Stimulated activated CD8-positive, alpha-beta memory T cell treated with anti-CD3 and anti-CD28 coated beads, Interleukin-7, amount 100 ng/mL, for 48 hours (primary cell): ENCODE data around the gene HAUS3.
A peak's percentile ranks its signal among the peaks of the same experiment; 100 is the strongest.

ENCODE experiments used
- DNase-seq, 2 donors: peaks; one replicate each; pipeline ENCODE4 v3.0.0-alpha.2; 2020; ENCODE audit warnings: low read depth in 1 of 2; ENCODE audit errors: extremely low read depth in 1 of 2

Gene HAUS3, protein sequence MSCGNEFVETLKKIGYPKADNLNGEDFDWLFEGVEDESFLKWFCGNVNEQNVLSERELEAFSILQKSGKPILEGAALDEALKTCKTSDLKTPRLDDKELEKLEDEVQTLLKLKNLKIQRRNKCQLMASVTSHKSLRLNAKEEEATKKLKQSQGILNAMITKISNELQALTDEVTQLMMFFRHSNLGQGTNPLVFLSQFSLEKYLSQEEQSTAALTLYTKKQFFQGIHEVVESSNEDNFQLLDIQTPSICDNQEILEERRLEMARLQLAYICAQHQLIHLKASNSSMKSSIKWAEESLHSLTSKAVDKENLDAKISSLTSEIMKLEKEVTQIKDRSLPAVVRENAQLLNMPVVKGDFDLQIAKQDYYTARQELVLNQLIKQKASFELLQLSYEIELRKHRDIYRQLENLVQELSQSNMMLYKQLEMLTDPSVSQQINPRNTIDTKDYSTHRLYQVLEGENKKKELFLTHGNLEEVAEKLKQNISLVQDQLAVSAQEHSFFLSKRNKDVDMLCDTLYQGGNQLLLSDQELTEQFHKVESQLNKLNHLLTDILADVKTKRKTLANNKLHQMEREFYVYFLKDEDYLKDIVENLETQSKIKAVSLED

GRCh38 chr4:2241410-2242353, at the start of gene HAUS3, which contains the start of gene POLN:
TSS of gene HAUS3 (minus strand) at chr4:2242121. CDS start at chr4:2240946, 1,175 bp downstream.
TSS of gene POLN (minus strand) at chr4:2242121. CDS start at chr4:2229231, 12,890 bp downstream.
- peak; percentile 98 to 99 for DNase-seq

DNA sequence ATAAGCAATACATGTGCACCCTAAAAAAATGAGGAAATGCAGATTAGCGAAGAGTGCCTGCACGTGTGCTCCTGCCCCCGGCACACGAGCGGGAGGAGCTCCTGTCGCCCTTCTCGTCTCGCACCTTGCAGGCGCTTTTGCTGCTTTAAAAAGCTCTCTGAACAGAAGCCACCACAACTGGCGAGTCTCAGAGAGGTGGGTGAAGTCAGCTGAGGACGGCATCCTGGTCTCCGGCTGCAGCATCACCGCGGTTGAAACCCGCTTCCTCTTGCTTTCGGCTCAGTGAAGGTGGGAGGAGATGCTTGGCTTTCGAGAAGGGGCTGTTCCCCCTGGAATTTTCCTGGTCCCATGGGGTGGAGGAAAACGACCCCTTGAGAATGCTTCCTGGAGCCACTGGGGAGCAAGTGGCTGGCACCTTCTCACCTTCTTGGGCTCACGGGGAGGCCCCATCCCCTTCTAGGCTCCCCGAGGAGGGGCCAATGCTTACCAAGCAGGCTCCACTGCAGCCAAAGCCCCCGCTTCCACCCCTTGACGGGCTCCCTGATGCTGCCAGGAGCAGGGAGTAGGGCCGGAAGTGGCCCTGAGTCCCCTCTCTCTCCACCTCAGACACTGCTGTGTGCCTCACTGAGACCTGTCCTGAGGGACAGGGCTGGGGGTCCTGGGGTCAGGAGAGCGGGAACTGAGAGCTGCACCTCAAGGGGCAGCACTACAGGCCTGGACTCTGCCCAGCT, 49.2 kb upstream of the HAUS3 start:
- peak; percentile 47 to 48 for DNase-seq

GRCh38 chr4:2290488-2290887, 48.6 kb upstream of the HAUS3 start:
- no peak for DNase-seq

DNA sequence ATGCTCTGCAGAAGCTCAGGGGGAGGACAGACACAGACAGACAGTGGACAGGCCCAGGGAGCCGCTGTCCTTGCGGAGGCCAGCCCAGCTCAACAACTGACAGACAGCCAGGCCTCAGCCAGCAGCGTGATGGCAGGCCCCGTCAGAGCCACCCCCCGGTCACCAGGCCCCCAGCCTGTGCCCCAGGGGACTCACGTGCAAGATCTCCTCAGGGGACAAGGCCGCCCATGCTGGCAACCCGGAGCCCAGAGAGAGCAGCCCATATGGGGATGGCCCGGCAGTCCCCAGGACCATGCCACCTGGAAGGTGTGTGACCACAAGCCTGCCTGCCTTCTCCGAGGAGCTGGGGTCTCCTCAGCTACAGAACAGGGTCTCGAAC, 48.0 kb upstream of the HAUS3 start:
- no peak for DNase-seq

GRCh38 chr4:2289311-2289954, 47.5 kb upstream of the HAUS3 start:
- no peak for DNase-seq

- no peak for DNase-seq
Observed at GRCh38 chr4:2288051-2288541, 46.2 kb upstream of the HAUS3 start.

DNA sequence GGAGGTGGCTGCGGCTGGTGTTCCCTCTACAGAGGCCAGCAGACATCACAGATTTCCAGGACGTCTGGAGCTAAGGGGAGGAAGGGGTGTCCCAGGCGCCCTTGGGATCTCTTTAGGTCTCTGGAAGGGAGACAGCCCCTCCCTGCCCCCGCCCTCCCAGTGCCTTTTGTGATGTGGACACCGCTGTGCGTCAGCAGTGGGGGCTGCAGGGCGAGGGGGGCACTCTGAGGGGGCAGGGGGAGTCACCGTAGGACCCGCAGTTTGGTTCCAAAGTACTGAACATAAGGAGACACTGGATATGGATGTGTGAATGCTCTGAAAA, 45.6 kb upstream of the HAUS3 start:
- DNase-seq: no peak

DNA sequence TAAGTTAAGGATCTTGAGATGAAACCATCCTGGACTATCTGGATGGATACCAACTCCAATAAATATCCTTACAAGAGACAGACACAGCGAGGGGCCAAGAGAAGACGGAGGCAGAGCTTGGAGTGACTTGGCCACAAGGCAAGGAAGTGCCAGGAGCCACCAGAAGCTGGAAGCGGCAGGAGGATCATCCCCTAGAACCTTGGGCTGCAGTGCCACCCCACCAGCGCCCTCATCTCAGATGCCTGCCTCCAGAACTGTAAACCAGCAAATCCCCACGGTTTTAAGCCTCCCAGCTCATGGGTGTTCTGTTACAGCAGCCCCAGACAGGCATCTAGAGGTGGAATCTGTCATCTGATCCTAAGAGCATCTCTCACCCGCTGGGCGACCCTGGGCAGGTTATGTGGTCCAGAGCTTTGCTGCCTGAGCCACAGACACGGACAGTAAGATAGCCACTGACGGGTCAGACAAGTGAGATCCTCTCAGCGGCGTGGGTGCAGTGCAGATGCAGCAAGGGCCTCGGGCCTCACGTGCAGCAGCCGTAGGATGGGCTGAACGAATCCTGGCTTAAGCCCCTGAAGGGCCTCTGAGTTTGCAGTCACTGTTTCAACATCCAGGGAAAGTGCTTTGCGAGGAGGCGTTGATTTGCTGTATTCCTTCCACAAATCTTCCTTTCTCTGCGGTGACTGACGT, 45.1 kb upstream of the HAUS3 start:
- no peak for DNase-seq

GRCh38 chr4:2285613-2286381, 43.9 kb upstream of the HAUS3 start:
- no peak for DNase-seq

GRCh38 chr4:2284934-2285612, 43.2 kb upstream of the HAUS3 start:
- DNase-seq: no peak

DNA sequence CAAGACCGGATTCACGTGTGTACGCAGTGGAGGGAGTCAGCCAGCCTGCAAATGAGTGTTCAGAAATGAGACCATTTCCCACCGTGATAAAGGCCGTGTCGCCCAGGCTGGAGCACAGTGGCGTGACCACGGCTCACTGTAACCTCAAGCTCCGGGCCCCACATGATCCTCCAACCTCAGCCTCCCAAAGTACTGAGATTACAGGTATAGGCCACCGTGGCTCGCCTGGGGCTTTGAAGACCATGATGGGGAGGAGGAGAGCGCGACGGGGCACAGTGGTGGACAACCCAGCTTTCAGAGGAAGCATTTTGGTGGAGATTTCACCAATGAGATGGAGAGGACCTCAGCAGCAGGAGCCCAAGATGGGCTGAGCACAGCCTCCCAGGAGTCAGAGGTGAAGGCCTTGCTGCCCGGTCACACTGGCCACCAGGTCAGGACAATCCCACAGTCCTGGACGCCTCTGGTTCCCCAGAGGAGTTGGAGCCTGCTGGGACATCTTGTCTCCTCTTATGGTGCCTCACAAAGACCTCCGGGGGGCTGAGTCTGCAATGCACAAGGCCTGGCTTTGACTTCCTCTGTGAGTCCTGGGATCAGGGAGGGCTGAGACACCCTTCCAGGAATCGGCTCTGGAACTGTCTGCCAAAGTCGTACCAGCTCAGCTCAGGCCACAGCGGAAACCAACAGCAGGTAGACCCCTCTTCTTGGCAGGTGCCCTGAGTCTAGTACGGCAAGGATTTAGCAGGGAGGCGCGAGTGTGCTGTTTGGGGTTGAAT, 42.4 kb upstream of the HAUS3 start:
- no peak for DNase-seq

DNA sequence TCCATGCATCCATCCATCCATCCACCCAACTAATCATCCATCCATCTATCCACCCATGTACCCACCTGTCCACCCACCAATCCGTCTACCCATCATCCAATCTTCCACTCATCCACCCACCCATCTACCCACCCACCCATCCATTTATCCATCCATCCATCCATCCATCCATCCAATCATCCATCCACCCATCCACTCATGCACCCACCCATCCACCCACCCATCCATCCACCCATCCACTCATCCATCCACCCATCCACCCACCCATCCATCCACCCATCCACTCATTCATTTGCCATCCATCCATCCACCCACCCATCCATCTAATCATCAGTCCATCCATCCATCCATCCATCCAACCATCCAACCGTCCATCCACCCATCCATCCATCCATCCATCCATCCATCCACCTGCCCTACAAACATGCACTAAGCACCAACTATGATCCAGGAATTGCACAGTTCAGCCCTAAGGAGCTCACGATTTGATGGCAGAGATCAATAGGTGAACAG, 41.3 kb upstream of the HAUS3 start:
- DNase-seq: no peak

DNA sequence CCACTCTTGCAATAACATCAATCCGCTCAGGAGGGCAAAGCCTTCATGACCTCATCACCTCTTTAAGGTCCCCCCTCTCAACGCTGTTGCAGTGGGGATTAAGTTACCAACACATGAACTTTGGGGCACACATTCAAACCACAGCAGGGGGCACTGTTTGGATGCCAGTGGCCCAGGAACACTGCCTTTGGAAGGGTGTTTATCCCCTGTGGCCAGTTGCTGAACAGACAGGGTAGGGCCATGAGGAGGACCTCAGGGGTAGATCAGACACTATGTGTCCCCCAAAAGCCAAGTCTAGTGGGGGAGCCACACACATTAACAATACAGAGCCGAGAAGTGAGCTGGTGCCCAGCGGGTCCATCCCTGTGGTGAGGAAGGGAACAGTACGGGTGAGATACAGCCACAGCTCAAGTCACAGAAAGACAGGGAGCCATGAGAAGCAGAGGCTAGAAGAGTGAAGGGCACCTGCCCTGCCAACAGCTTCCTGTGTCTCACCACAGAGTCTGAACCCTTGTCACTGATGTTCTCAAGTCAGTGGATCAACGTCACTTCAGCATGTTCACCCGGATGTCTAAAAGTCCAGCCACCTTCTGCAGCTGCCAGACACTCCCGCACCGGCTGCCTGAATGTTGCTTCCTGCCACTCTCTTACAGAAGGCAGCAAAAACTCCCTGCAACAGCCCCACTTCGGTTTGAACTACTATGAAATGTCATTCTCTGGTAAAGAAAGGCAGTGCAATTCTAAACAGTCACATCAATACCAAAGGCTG, 39.8 kb upstream of the HAUS3 start:
- DNase-seq: peak in 1 of 2 donors; percentile 41

DNA sequence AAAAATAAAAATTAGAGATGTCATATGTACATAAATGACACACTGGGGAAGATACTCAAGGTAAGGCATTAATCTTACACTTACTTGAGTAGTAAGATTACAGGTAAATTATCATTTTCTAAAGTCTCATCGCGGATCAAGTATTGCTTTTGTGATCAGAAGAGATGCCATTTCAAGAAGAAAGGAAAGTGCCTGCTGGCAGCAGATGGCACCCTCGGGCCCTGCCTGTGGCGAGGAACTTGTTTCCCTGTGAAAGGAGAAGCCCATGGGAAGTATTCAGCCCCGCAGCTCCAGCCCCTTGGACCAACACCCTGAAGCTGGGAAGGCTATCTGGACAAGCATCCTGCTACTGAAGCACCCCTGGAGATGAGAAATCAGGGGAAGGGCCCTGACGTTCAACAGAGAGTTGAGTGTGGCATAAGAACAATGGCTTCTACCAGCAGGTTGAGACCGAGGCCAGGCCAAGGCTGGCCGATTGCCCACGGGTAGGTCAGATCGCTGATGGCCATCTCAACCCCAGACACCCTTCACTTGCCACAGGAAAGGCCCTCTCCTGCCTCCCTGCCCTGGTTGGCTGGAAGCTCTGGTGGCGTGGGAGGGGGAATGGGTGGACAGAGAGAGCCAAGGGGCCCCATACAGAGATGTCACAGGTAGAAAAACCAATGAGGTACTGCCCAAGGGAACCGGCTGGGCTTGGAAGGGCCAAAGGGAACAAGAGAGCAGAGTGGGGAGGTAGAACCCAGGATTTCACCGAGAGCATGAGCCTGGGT, 38.8 kb upstream of the HAUS3 start:
- no peak for DNase-seq

DNA sequence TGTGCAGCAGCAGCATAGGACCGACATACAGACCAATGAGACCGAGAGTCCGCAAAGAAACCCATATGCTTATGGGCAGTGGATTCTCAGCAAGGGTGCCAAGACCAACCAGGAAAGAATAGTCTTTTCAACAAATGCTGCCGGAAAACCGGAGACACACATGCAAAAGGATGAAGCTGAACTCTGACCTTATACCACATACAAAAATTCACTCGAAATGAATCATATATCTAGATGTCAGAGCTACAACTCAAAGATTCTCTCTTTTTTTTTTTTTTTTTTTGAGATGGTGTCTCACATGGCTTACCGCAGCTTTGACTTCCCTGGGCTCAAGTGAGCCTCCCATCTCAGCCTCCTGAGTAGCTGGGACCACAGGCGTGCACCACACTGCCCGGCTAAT, 36.0 kb upstream of the HAUS3 start:
- no peak for DNase-seq
